ENCODE data around the gene KIF26A. TPM values are rescaled to one million over a fixed set of nuclear protein-coding genes. Genes with fewer than 3 reads are reported as not detected.

KIF26A gene
- polyA plus RNA-seq, 1 donor from 2014 or later = 11.2 TPM

- no peak overlapping the region for H3K27ac ChIP-seq (ENCODE audit: low read length)
These were observed 11.6 kb upstream of the KIF26A start for GRCh38 chr14:104126753-104127152.

DNA sequence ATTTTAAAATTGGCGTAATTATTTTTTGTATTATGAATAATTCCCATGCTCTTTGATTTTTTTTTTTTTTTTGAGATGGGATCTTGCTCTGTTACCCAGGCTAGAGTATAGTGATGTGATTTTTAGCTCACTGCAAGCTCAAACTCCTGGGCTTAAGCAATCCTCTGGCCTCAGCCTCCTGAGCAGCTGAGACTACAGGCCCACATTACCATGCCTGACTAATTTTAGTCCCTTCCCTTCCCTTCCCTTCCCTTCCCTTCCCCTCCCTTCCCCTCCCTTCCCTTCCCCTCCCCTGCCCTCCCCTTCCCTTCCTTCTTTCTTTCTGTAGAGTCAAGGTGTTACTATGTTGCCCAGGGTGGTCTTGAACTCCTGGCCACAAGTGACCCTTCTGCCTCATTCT is 9.4 kb upstream of the KIF26A start:
- H3K4me2 ChIP-seq (ENCODE audit: low read length) = no peak overlapping the region
- H3K9me2 ChIP-seq (ENCODE audit: insufficient read depth, low read length) = no peaks in the 10 kb centered on the region
- no peaks in the 10 kb centered on the region for H4K20me1 ChIP-seq (ENCODE audit: insufficient read depth)
- H3K4me3 ChIP-seq (ENCODE audit: low read length) = no peak overlapping the region
- no peak overlapping the region for H3K27ac ChIP-seq (ENCODE audit: low read length)
- no peaks in the 10 kb centered on the region for H3K27me3 ChIP-seq (ENCODE audit: insufficient read depth, low read depth, low read length)
- no peaks in the 10 kb centered on the region for H3K9me3 ChIP-seq (ENCODE audit: low read length)
- H3K79me2 ChIP-seq (replicated peaks; ENCODE audit: insufficient read depth, low read length) = no peaks in the 10 kb centered on the region
- no peaks in the 10 kb centered on the region for H3K36me3 ChIP-seq (ENCODE audit: insufficient read depth, low read length)
- no peak overlapping the region for H3K9ac ChIP-seq (ENCODE audit: low read length)
- H2AFZ ChIP-seq (ENCODE audit: low read depth, low read length) = no peak overlapping the region
- no peaks in the 10 kb centered on the region for H3F3A ChIP-seq (ENCODE audit: insufficient read depth, low read length, poor library complexity, severe bottlenecking)
- TF ChIP-seq RAD21 (conservative IDR thresholded peaks at IDR 0.05) (no peak), REST (IDR thresholded peaks at IDR 0.05; ENCODE audit: borderline replicate concordance) (no peak), EP300 (conservative IDR thresholded peaks at IDR 0.05; ENCODE audit: poor library complexity, severe bottlenecking) (no peak), POLR2AphosphoS5 (IDR thresholded peaks at IDR 0.05) (no peak), CTCF (IDR thresholded peaks at IDR 0.05; ENCODE audit: poor library complexity, severe bottlenecking) (no peak), SMC3 (conservative IDR thresholded peaks at IDR 0.05; ENCODE audit: poor library complexity) (no peak), TAF1 (IDR thresholded peaks at IDR 0.05; ENCODE audit: low read depth) (no peak)

More at GRCh38 chr14:104126753-104127152, 11.6 kb upstream of the KIF26A start:
- H2AFZ ChIP-seq (ENCODE audit: low read depth, low read length) = no peak overlapping the region
- no peaks in the 10 kb centered on the region for H3K9me3 ChIP-seq (ENCODE audit: low read length)
- no peaks in the 10 kb centered on the region for H3K79me2 ChIP-seq (replicated peaks; ENCODE audit: insufficient read depth, low read length)
- no peak for TF ChIP-seq CTCF (IDR thresholded peaks at IDR 0.05; ENCODE audit: poor library complexity, severe bottlenecking)
- no peak for TF ChIP-seq MXI1 (conservative IDR thresholded peaks at IDR 0.05; ENCODE audit: poor library complexity, severe bottlenecking)
- TF ChIP-seq TAF1 (IDR thresholded peaks at IDR 0.05; ENCODE audit: low read depth) = no peak
- no peak for TF ChIP-seq REST (IDR thresholded peaks at IDR 0.05; ENCODE audit: borderline replicate concordance)
- no peak for TF ChIP-seq EP300 (conservative IDR thresholded peaks at IDR 0.05; ENCODE audit: poor library complexity, severe bottlenecking)
- TF ChIP-seq RAD21 (conservative IDR thresholded peaks at IDR 0.05) = no peak
- TF ChIP-seq EZH2 (IDR thresholded peaks at IDR 0.05; ENCODE audit: borderline replicate concordance, insufficient read depth, low read length, poor library complexity, severe bottlenecking) = no peak
- TF ChIP-seq SMC3 (conservative IDR thresholded peaks at IDR 0.05; ENCODE audit: poor library complexity) = no peak
- no peak for TF ChIP-seq POLR2AphosphoS5 (IDR thresholded peaks at IDR 0.05)
- H3K9ac ChIP-seq (ENCODE audit: low read length) = no peak overlapping the region
- H3K4me2 ChIP-seq (ENCODE audit: low read length) = no peak overlapping the region
- H3K36me3 ChIP-seq (ENCODE audit: insufficient read depth, low read length) = no peaks in the 10 kb centered on the region
- H3K4me3 ChIP-seq (ENCODE audit: low read length) = no peak overlapping the region
- no peaks in the 10 kb centered on the region for H3K9me2 ChIP-seq (ENCODE audit: insufficient read depth, low read length)
- H4K20me1 ChIP-seq (ENCODE audit: insufficient read depth) = no peaks in the 10 kb centered on the region
- H3K27me3 ChIP-seq (ENCODE audit: insufficient read depth, low read depth, low read length) = no peaks in the 10 kb centered on the region
- no peaks in the 10 kb centered on the region for H3F3A ChIP-seq (ENCODE audit: insufficient read depth, low read length, poor library complexity, severe bottlenecking)
